Lower leg skin (tissue), 3 donors: Measurements from ENCODE around the gene ENOX2.

Experiments used
- POLR2A ChIP-seq, 2 donors: fragments of 450-650 bp; IDR thresholded peaks; one replicate each; pipeline ENCODE4 v1.6.1; 2016 to 2017; ENCODE audit warnings: antibody characterized with exemption in 2 of 2, mild to moderate bottlenecking in 1 of 2, moderate library complexity in 1 of 2
- TF ChIP-seq, protein P1 (sequence below), 3 donors: fragments of 450-650 bp; IDR thresholded peaks; one replicate each; pipeline ENCODE4 v1.5.1; 2016; ENCODE audit warnings: antibody characterized with exemption in 3 of 3, mild to moderate bottlenecking in 3 of 3, moderate library complexity in 2 of 3

DNA sequence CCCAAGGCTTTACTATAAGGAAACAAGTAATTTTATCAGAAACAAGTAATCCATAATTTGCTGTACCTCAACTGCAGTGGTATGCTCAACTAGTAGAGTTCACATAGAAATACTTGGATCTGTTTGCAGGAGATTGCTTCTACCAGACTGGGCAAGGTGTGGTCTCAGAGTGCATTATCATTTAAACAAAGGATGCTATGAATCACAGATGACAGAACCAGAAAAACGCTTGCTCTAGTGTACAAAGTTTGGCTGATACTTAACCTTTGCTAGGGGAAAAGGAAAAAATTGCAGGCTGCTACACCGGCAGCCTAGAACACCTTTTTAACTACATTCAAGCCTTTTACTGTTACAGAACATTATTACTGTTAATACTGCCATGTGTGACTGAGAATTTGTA, 97.1 kb downstream of the ENOX2 start:
- TF ChIP-seq POLR2A (IDR thresholded peaks at IDR 0.05): no peak
- TF ChIP-seq, protein P1, sequence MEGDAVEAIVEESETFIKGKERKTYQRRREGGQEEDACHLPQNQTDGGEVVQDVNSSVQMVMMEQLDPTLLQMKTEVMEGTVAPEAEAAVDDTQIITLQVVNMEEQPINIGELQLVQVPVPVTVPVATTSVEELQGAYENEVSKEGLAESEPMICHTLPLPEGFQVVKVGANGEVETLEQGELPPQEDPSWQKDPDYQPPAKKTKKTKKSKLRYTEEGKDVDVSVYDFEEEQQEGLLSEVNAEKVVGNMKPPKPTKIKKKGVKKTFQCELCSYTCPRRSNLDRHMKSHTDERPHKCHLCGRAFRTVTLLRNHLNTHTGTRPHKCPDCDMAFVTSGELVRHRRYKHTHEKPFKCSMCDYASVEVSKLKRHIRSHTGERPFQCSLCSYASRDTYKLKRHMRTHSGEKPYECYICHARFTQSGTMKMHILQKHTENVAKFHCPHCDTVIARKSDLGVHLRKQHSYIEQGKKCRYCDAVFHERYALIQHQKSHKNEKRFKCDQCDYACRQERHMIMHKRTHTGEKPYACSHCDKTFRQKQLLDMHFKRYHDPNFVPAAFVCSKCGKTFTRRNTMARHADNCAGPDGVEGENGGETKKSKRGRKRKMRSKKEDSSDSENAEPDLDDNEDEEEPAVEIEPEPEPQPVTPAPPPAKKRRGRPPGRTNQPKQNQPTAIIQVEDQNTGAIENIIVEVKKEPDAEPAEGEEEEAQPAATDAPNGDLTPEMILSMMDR (IDR thresholded peaks at IDR 0.05): no peak
